ENCODE data around the gene GNRH2. TPM values are rescaled to one million over a fixed set of nuclear protein-coding genes. Genes with fewer than 3 reads are reported as not detected.

GNRH2 gene
- total RNA-seq, 1 donor from 2014 or later: 2.4 TPM

GRCh38 chr20:3081641-3082040 is 38.2 kb downstream of the GNRH2 start:
- DNase-seq (ENCODE audit: low read depth, low spot score): no peak
- no peak overlapping the region for H3K4me3 Mint-ChIP-seq
- H3K9me3 Mint-ChIP-seq: no peaks in the 10 kb centered on the region
- TF ChIP-seq CTCF (conservative IDR thresholded peaks at IDR 0.05): no peak
- no peak overlapping the region for H3K27ac Mint-ChIP-seq (ENCODE audit: unreplicated experiment)
- peaks cover 74% of the 10 kb centered on the region for H3K27me3 Mint-ChIP-seq (ENCODE audit: low read depth)
- no peaks in the 10 kb centered on the region for H3K36me3 Mint-ChIP-seq (ENCODE audit: low read depth)
- no peaks in the 10 kb centered on the region for H3K4me1 Mint-ChIP-seq

- Mint-ChIP-seq H3K27ac (ENCODE audit: unreplicated experiment) (no peak overlapping the region), H3K27me3 (ENCODE audit: low read depth) (peaks cover 71% of the 10 kb centered on the region), H3K4me3 (no peak overlapping the region), H3K36me3 (ENCODE audit: low read depth) (no peaks in the 10 kb centered on the region), H3K9me3 (no peaks in the 10 kb centered on the region), H3K4me1 (no peaks in the 10 kb centered on the region)
- DNase-seq (ENCODE audit: low read depth, low spot score): no peak
- no peak for TF ChIP-seq CTCF (conservative IDR thresholded peaks at IDR 0.05)
Observed at GRCh38 chr20:3082306-3082951, 39.0 kb downstream of the GNRH2 start.

GRCh38 chr20:3082955-3083952 is 39.8 kb downstream of the GNRH2 start:
- no peak for TF ChIP-seq CTCF (conservative IDR thresholded peaks at IDR 0.05)
- no peak overlapping the region for H3K27ac Mint-ChIP-seq (ENCODE audit: unreplicated experiment)
- no peaks in the 10 kb centered on the region for H3K36me3 Mint-ChIP-seq (ENCODE audit: low read depth)
- DNase-seq (ENCODE audit: low read depth, low spot score): no peak
- no peaks in the 10 kb centered on the region for H3K4me1 Mint-ChIP-seq
- H3K27me3 Mint-ChIP-seq (ENCODE audit: low read depth): peaks cover 64% of the 10 kb centered on the region
- H3K9me3 Mint-ChIP-seq: no peaks in the 10 kb centered on the region
- peak overlapping the region; percentile 27 for H3K4me3 Mint-ChIP-seq

GRCh38 chr20:3084283-3084985 is 41.0 kb downstream of the GNRH2 start, which contains the start of gene AVP:
AVP (minus strand) TSS chr20:3084724; CDS start chr20:3084674, 50 bp downstream.
- no peaks in the 10 kb centered on the region for H3K4me1 Mint-ChIP-seq
- H3K4me3 Mint-ChIP-seq: peak within 1 kb of the TSS; percentile 27
- TF ChIP-seq CTCF (conservative IDR thresholded peaks at IDR 0.05): no peak
- H3K27ac Mint-ChIP-seq (ENCODE audit: unreplicated experiment): no peak within 1 kb of the TSS
- DNase-seq (ENCODE audit: low read depth, low spot score): no peak
- H3K9me3 Mint-ChIP-seq: no peaks in the 10 kb centered on the region
- H3K27me3 Mint-ChIP-seq (ENCODE audit: low read depth): peaks cover 58% of the 10 kb centered on the region
- H3K36me3 Mint-ChIP-seq (ENCODE audit: low read depth): no peaks in the 10 kb centered on the region

- no peak for DNase-seq (ENCODE audit: low read depth, low spot score)
- Mint-ChIP-seq H3K27me3 (ENCODE audit: low read depth) (peaks cover 59% of the 10 kb centered on the region), H3K27ac (ENCODE audit: unreplicated experiment) (no peak overlapping the region), H3K9me3 (no peaks in the 10 kb centered on the region), H3K4me1 (no peaks in the 10 kb centered on the region), H3K4me3 (no peak overlapping the region), H3K36me3 (ENCODE audit: low read depth) (no peaks in the 10 kb centered on the region)
- no peak for TF ChIP-seq CTCF (conservative IDR thresholded peaks at IDR 0.05)
Observed at GRCh38 chr20:3084986-3085360, 41.6 kb downstream of the GNRH2 start.

Measured in neural crest cell (in vitro differentiated cells).